Pons (tissue), 1 donor: ENCODE measurements around the gene IQSEC2.

Experiments used
- DNase-seq: peaks from one replicate; pipeline ENCODE4 v3.0.0-alpha.2; 2016; ENCODE audit warnings: low spot score

The IQSEC2 gene

GRCh38 chrX:53268173-53268572, 13.2 kb downstream of the IQSEC2 start:
- DNase-seq: no peak

GRCh38 chrX:53266914-53267313, 14.5 kb downstream of the IQSEC2 start:
- DNase-seq: no peak

DNA sequence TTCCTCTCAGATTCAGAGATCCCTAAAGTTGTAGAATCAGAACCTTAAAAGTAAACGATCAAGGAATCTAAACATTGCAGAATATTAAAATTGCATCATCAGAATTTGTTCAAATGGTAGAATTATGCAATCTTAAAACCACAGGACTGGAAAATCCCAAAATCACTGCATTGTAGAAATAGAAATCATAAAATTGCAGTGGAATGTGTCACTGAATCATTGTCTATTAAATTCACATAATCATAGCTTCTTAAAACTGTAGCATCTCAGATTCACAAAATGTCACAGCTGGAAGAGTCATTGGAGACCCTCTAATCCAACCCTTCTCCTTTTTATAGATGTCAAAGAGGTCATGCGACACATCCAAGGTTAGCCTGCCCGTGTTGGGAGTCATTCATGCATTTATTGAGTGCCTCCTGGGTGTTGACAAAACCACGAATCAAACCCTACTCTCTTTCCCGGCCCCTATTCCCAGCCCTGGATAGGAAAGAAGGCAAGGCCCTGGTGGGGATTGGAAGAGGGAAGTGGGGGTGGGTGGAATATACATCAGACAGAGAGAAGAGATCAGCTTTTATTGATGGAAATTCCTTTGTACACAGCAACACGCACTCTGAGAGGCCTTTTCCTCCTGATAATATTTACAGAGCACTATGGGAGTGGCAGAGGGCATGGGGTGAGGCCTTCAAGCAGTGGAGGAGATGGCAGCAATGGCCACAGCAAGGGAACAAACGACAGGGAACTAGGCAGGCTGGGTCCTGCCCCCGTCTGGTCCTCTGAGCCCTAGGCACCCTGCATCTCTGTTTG, 15.4 kb downstream of the IQSEC2 start:
- DNase-seq: no peak

DNA sequence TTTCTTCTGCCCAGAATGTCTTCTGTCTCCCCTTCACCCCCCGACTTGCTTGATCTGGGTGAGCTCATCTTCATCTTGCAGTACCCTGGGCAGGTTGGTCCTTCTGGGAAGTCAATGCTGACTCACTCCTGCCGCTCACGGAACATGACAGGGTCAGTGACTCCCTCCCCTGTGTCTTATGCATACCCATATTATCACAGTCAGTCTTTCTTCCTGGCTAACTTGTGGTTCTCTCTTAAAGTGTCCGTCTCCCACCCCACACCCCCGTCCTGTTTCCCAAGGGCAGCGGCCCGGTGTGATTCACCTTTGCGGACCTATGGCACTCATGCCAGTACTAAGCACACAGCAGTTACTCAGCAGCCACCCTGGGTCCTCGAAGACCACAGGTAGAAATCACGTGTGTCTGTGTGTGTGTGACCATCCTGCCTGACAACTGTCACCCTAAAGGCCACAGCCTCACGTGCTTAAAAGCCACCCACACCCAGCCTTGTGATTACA, 17.7 kb downstream of the IQSEC2 start:
- no peak for DNase-seq

- no peak for DNase-seq
Measured at GRCh38 chrX:53262918-53263394, 18.4 kb downstream of the IQSEC2 start.

DNA sequence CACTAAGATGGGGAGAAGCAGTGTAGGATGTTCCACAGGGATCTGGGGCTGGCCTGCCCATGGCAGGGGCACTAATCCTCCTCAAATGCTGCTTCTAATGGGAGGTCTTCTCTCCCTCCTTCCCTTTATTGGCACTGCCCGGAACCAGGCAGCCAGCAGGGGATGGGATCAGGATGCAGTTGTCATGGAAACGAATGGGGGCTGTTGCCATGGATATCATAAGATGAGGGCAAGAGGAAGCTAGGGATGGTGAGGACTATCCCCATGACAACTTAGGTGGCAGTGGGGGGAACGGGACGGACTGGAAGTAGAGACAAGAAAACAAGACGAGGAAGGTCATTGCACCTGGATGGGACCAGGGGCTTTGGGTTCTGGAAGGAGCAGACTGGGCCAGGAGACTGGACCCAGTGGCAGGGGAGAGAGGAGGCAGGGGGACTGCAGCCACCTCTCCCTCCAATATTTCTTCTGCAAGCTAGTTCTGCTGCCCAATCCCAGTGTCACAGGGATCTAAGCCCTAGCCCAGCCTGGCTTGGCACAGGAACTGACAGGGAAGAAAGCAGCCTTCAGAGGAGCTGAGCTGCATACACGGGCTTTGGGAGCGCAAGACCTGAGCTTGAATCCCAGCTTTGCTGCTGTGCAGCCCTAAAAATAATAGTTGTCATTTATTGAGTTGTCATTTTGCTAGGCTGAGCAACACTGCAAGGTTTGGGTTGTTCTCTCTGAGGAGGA, 19.0 kb downstream of the IQSEC2 start:
- DNase-seq: no peak

- no peak for DNase-seq
Measured at GRCh38 chrX:53261355-53261972, 19.9 kb downstream of the IQSEC2 start.

- DNase-seq: no peak
Measured at GRCh38 chrX:53260836-53261235, 20.5 kb downstream of the IQSEC2 start.

- no peak for DNase-seq
Measured at GRCh38 chrX:53257670-53258423, 23.5 kb downstream of the IQSEC2 start.

- DNase-seq: no peak
Measured at GRCh38 chrX:53257166-53257565, 24.2 kb downstream of the IQSEC2 start.

DNA sequence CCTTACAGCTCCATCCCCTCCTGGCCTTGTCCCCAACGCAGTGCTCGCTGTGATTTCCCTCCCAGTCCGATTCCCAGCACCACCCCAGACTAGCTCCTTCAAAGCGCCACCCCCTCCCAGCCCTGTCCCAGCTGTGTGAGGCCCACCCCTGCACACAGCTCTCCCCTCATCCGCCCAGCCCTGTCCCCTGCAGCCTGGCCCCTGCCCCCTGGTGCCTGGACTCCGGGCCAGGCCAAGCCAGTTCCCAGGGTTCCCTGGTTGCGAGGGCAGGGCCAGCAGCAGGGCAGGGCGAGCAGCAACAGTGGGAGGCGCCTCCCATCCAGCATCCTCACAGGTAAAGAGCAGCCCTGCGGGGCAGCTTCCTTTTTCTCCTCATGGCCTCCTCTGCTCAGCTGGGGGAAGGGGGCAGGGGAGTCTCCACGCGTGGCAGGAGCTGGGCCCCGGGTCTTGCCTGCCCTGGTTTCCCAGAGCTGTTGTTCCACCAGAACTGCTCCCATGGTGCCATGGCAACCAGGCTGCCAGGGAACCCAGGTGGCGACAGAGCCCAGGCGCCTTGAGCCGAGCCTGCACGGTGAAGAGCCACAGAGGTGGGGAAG, 24.8 kb downstream of the IQSEC2 start:
- no peak for DNase-seq

- DNase-seq: no peak
Measured at GRCh38 chrX:53255738-53256191, 25.6 kb downstream of the IQSEC2 start.

DNA sequence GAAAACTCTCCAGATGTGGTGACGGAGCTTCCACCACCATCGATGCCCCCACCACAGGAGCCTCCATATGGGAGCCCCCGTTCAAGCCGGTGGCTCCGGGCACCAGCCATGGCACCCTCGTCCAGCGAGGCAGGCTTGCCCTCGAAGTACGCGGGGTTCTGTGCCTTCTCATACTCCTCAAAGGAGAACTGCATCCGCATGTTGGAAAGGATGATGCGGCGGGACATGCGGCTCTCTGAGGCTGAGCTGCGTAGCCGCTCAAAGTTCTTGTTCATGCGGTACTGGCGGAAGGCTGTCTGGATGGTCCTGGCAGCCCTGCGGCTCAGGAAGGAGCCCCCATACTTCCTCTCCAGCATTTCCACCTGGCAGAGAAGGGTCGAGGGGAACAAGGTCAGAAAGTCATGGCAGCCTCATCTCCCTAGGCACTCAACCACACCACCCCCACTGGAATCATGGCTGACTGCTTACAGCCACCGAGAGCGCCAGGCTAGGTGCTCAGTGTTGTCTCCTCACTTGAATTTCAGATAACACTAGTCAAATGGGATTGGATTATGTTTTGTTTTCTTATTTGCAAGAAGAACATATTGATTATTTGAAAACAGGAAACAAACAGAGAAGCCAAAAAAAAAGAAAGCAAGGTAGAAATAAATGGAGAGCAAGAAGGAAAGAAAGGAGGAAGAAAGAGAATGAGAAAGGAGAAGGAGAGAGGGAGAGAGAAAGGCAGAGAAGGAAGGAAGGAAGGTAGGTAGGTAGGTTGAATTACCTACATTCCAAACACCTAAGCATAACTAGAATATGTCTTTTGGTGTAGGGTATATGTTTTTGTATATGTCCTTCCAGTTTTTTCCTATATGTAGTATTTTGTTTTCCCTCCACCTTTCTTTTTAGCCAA, 26.6 kb downstream of the IQSEC2 start:
- no peak for DNase-seq

DNA sequence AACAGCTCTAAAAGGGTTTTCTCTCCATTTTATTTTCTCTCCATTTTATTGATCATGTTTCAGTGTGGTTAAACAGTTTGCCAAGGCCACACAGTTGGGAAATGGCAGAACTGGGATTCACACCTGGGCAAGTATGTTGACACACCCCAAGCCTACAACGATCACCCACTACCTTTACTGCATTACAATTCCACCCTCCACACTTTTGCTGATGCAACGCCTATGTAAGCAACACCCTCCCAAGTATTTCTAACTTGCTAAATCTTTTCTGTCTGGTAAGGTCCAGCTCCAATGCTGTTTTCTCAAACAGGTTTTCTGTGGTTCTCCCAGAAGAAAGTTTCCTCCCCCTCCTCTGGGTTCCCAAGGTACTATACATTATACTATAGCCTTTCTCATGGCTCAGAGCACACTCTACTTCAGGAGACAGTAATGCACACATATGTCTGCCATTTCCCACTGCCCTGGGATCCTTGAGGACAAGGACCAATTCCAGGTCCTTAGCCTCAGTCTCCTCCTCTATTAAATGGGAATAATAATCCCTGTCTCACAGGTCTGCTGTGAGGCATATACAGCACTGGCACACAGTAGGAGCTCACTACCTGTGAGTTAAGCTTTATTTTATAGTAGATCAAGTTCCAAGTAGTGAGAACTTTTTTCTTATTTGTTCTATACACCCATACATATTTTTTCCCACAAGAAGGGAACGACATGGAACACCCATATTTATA, 27.9 kb downstream of the IQSEC2 start:
- DNase-seq: no peak

- DNase-seq: no peak
Measured at GRCh38 chrX:53251307-53251706, 30.1 kb downstream of the IQSEC2 start.

- no peak for DNase-seq
Measured at GRCh38 chrX:53250556-53250955, 30.8 kb downstream of the IQSEC2 start.

GRCh38 chrX:53249408-53250042, 31.9 kb downstream of the IQSEC2 start:
- no peak for DNase-seq

DNA sequence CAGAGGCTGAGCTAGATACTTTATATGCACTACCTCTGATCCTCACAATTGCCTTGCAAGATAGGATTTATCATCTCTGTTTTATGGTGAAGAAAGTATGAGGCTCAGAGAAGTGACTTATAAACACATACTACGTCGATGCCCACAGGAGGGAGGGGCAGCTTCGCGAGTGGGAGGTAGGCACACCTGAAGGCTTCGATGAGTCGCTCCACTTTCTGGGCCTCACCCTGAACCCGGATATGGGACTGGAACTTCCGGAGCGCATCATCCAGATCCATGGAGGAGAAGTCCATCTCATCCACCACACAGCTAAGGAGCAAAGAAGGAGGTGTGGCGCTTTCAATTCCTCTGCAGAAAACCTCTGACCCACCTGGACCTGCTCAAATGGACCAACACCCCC, 33.5 kb downstream of the IQSEC2 start:
- DNase-seq: no peak

DNA sequence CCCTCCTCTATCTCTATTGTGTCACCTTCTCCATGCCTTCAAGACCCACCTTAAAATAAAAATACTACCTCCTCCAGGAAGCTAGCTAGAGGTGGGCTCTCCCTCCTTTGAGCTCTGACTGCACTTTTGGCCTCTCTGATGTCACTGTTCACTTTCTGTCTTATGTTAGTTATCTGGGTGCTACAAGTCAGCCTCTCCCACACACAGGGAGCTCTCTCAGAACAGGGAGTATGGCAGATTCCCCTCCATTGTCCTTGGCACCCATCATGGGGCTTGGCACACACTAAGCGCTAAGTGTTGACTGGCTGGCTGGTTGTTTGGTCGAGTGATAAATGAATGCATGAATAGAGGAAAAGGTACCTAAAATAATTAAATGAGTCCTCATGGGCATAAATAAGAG, 35.2 kb downstream of the IQSEC2 start:
- no peak for DNase-seq
